ENCODE measurements around the gene VEPH1. TPM values are rescaled to one million over a fixed set of nuclear protein-coding genes. Genes with fewer than 3 reads are reported as not detected.
A peak's percentile ranks its signal among the peaks of the same experiment; 100 is the strongest.

VEPH1 gene
- polyA plus RNA-seq, 1 of the 3 experiments (the other 2 are of a cell fraction), result 6.0 TPM

DNA sequence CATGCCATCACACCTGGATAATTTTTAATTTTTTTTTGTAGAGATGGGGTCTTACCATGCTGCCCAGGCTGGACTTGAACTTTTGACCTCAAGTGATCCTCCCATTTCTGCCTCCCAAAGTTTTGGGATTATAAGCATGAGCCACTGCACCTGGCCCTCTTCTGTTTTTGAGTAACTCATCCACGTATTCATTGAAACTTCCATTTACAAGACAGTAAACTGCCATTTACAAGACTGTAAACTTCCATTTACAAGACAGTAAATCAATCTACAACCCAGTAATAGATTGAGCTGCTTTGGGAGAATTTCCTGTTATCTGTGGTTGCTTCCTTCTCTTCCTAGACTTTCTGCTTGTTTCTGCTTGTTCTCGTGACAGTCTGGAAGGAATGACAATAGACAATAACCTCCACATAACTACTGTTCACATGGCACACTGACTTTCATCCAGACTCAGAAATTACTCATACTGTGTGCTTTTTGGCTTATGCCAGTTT, 228.5 kb downstream of the VEPH1 start:
- no peaks in the 10 kb centered on the region for H3K9me3 ChIP-seq
- 86% methylated on average over 2 of the region's 2 CpGs for WGBS (ENCODE audit: low lambda C conversion rate)
- DNase-seq, result no peak
- no peak overlapping the region for H2AFZ ChIP-seq (ENCODE audit: low read depth)
- H3K27me3 ChIP-seq (ENCODE audit: insufficient read depth), result no peaks in the 10 kb centered on the region
- CTCF ChIA-PET, result no interaction called here
- no peak overlapping the region for H3K4me2 ChIP-seq
- POLR2A ChIA-PET, result no interaction called here
- peaks cover 0 to 3% of the 10 kb centered on the region in 2 experiments; a peak in 2 of 4 replicates for H3K4me1 ChIP-seq (ENCODE audit: control insufficient read depth in 1 of 2, insufficient read depth in 2 of 2, low read depth in 1 of 2, low read length in 1 of 2)
- H3K9ac ChIP-seq, result no peak overlapping the region
- H3K27ac ChIP-seq (ENCODE audit: low read depth in 2 of 2, low read length in 1 of 2), result peak overlapping the region in 1 of 2 experiments; percentile 31; a peak in 2 of 4 replicates
- no peak for TF ChIP-seq EP300 (IDR thresholded peaks at IDR 0.05; ENCODE audit: borderline replicate concordance in 1 of 2, low read depth in 1 of 2, low read length in 1 of 2)
- TF ChIP-seq, protein P1, sequence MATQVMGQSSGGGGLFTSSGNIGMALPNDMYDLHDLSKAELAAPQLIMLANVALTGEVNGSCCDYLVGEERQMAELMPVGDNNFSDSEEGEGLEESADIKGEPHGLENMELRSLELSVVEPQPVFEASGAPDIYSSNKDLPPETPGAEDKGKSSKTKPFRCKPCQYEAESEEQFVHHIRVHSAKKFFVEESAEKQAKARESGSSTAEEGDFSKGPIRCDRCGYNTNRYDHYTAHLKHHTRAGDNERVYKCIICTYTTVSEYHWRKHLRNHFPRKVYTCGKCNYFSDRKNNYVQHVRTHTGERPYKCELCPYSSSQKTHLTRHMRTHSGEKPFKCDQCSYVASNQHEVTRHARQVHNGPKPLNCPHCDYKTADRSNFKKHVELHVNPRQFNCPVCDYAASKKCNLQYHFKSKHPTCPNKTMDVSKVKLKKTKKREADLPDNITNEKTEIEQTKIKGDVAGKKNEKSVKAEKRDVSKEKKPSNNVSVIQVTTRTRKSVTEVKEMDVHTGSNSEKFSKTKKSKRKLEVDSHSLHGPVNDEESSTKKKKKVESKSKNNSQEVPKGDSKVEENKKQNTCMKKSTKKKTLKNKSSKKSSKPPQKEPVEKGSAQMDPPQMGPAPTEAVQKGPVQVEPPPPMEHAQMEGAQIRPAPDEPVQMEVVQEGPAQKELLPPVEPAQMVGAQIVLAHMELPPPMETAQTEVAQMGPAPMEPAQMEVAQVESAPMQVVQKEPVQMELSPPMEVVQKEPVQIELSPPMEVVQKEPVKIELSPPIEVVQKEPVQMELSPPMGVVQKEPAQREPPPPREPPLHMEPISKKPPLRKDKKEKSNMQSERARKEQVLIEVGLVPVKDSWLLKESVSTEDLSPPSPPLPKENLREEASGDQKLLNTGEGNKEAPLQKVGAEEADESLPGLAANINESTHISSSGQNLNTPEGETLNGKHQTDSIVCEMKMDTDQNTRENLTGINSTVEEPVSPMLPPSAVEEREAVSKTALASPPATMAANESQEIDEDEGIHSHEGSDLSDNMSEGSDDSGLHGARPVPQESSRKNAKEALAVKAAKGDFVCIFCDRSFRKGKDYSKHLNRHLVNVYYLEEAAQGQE (IDR thresholded peaks at IDR 0.05; ENCODE audit: low read depth, low read length), result no peak
- TF ChIP-seq CHD2 (IDR thresholded peaks at IDR 0.05; ENCODE audit: low read length, partially characterized antibody), result no peak
- no peak for TF ChIP-seq MXI1 (IDR thresholded peaks at IDR 0.05; ENCODE audit: low read depth, low read length)
- TF ChIP-seq, protein P2, sequence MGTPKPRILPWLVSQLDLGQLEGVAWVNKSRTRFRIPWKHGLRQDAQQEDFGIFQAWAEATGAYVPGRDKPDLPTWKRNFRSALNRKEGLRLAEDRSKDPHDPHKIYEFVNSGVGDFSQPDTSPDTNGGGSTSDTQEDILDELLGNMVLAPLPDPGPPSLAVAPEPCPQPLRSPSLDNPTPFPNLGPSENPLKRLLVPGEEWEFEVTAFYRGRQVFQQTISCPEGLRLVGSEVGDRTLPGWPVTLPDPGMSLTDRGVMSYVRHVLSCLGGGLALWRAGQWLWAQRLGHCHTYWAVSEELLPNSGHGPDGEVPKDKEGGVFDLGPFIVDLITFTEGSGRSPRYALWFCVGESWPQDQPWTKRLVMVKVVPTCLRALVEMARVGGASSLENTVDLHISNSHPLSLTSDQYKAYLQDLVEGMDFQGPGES (IDR thresholded peaks at IDR 0.05; ENCODE audit: low read depth, low read length), result no peak
- TF ChIP-seq GABPA (IDR thresholded peaks at IDR 0.05; ENCODE audit: low read depth), result no peak
- TF ChIP-seq ELF1 (IDR thresholded peaks at IDR 0.05), result no peak
- no peak for TF ChIP-seq POLR2AphosphoS5 (IDR thresholded peaks at IDR 0.05; ENCODE audit: low read depth, low read length)
- TF ChIP-seq MEF2A (IDR thresholded peaks at IDR 0.05; ENCODE audit: borderline replicate concordance, low read depth), result no peak
- no peaks in the 10 kb centered on the region for H3K79me2 ChIP-seq (ENCODE audit: insufficient read depth)
- H3K9me2 ChIP-seq, result no peaks in the 10 kb centered on the region
- H3F3A ChIP-seq (replicated peaks; ENCODE audit: insufficient read depth), result peaks cover 6% of the 10 kb centered on the region
- no peaks in the 10 kb centered on the region for H3K36me3 ChIP-seq (replicated peaks in 1 of 2; ENCODE audit: control insufficient read depth in 1 of 2, insufficient read depth in 2 of 2, low read length in 1 of 2)
- H3K4me3 ChIP-seq (ENCODE audit: low read depth in 2 of 2, low read length in 1 of 2), result no peak overlapping the region
- H4K20me1 ChIP-seq (ENCODE audit: insufficient read depth), result no peaks in the 10 kb centered on the region

DNA sequence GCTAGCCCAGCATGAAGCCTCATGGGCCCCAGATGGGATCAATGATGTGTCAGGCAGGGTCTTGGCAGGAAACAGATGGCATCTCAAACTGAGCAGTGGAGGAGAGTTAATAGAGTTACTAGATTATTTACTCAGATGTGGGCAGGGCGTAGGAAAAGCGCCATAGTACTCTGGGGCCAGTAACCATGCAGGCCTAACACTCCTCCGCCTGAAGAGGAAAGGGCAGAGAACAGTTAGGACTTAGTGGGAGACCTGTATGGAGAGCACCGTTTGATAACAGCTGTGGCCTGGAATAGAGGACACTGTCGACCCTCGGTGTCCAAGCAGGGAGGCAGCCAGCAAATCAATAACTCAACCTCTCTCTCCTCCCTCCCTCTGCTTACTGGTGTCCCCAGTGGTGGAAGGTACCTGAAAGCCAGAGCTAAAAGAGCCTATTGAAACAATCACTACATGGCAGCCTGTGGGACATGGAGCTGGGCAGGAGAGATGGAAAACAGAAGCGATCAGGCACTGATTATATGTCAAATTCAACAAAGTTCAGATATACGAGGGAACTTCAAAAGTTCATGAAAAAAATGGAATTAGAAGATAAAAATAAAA, 231.8 kb downstream of the VEPH1 start:
- H4K20me1 ChIP-seq (ENCODE audit: insufficient read depth), result no peaks in the 10 kb centered on the region
- no peak overlapping the region for H3K4me2 ChIP-seq
- DNase-seq, result peak; percentile 9
- no peaks in the 10 kb centered on the region for H3K79me2 ChIP-seq (ENCODE audit: insufficient read depth)
- H3K27ac ChIP-seq (ENCODE audit: low read depth in 2 of 2, low read length in 1 of 2), result no peak overlapping the region
- ChIA-PET POLR2A (no interaction called here), CTCF (no interaction called here)
- no peak overlapping the region for H3K9ac ChIP-seq
- H3K4me1 ChIP-seq (ENCODE audit: control insufficient read depth in 1 of 2, insufficient read depth in 2 of 2, low read depth in 1 of 2, low read length in 1 of 2), result peaks cover 0 to 3% of the 10 kb centered on the region in 2 experiments; a peak in 2 of 4 replicates
- WGBS (ENCODE audit: low lambda C conversion rate), result 86% methylated on average over 8 of the region's 8 CpGs
- H3K9me2 ChIP-seq, result no peaks in the 10 kb centered on the region
- no peaks in the 10 kb centered on the region for H3K27me3 ChIP-seq (ENCODE audit: insufficient read depth)
- TF ChIP-seq, protein P3, sequence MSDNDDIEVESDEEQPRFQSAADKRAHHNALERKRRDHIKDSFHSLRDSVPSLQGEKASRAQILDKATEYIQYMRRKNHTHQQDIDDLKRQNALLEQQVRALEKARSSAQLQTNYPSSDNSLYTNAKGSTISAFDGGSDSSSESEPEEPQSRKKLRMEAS (IDR thresholded peaks at IDR 0.05; ENCODE audit: low read depth), result no peak
- TF ChIP-seq RAD21 (IDR thresholded peaks at IDR 0.05; ENCODE audit: low read length) (no peak), GATA2 (CRISPR knock-in tag; IDR thresholded peaks at IDR 0.05) (no peak), SIN3A (IDR thresholded peaks at IDR 0.05; ENCODE audit: borderline replicate concordance, low read depth, low read length) (no peak)
- H3K9me3 ChIP-seq, result no peaks in the 10 kb centered on the region
- no peak overlapping the region for H3K4me3 ChIP-seq (ENCODE audit: low read depth in 2 of 2, low read length in 1 of 2)
- no peak overlapping the region for H2AFZ ChIP-seq (ENCODE audit: low read depth)
- no peaks in the 10 kb centered on the region for H3K36me3 ChIP-seq (replicated peaks in 1 of 2; ENCODE audit: control insufficient read depth in 1 of 2, insufficient read depth in 2 of 2, low read length in 1 of 2)
- H3F3A ChIP-seq (replicated peaks; ENCODE audit: insufficient read depth), result peaks cover 6% of the 10 kb centered on the region

All from SK-N-SH (cell line).